HepG2 (cell line): Measurements from ENCODE around the gene MYOT. TPM values are rescaled to one million over a fixed set of nuclear protein-coding genes. Genes with fewer than 3 reads are reported as not detected.

Experiments used
- DNMT1 ChIP-seq: sonication (generic); formaldehyde crosslinking; IDR thresholded peaks from 2 replicates; pipeline ENCODE4 v1.5.1; 2020; ENCODE audit warnings: mild to moderate bottlenecking, missing genetic modification reagents
- FOXA1 ChIP-seq, 2 experiments: fragments of 450-650 bp in 1 of 2; sonication (generic) in 1 of 2; formaldehyde crosslinking in 1 of 2; IDR thresholded peaks; 2 replicates each; pipeline versions ENCODE4 v1.4.0 to v1.6.1; 2016 to 2020; ENCODE audit warnings: missing genetic modification reagents in 1 of 2
- GPBP1L1 ChIP-seq: sonication (generic); formaldehyde crosslinking; IDR thresholded peaks from 2 replicates; pipeline ENCODE4 v1.5.0; 2020; ENCODE audit warnings: mild to moderate bottlenecking, missing genetic modification reagents
- JUN ChIP-seq: sonication (generic); formaldehyde crosslinking; IDR thresholded peaks from 2 replicates; pipeline ENCODE4 v1.4.0; 2020; ENCODE audit warnings: mild to moderate bottlenecking, missing genetic modification reagents
- SETDB1 ChIP-seq: sonication (generic); formaldehyde crosslinking; IDR thresholded peaks from 2 replicates; pipeline ENCODE4 v1.5.1; 2020; ENCODE audit warnings: missing genetic modification reagents, mild to moderate bottlenecking, borderline replicate concordance
- SOX13 ChIP-seq, 3 experiments: fragments of 450-650 bp in 1 of 3; sonication (generic) in 1 of 3; formaldehyde crosslinking in 1 of 3; IDR thresholded peaks in 2 of 3; conservative IDR thresholded peaks in 1 of 3; 2 replicates each; pipeline versions ENCODE4 v1.5.0 to v1.6.1; 2016 to 2020; ENCODE audit warnings: antibody characterized with exemption in 1 of 3, mild to moderate bottlenecking in 1 of 3, missing compliant biosample characterization in 1 of 3, missing genetic modification reagents in 1 of 3, moderate library complexity in 1 of 3
- YY1 ChIP-seq: IDR thresholded peaks from 2 replicates; pipeline ENCODE4 v1.6.1; 2011; ENCODE audit warnings: low read length, low read depth, moderate library complexity, mild to moderate bottlenecking; ENCODE audit not compliant: insufficient read depth, insufficient replicate concordance
- ZNF275 ChIP-seq: sonication (generic); formaldehyde crosslinking; IDR thresholded peaks from 2 replicates; pipeline ENCODE4 v1.8.0; 2022; ENCODE audit warnings: missing genetic modification reagents, mild to moderate bottlenecking, inconsistent platforms, borderline replicate concordance
- ZNF646 ChIP-seq: sonication (generic); formaldehyde crosslinking; IDR thresholded peaks from 2 replicates; pipeline ENCODE4 v1.9.0; 2021; ENCODE audit warnings: mild to moderate bottlenecking, missing genetic modification reagents
- ZNF737 ChIP-seq: sonication (generic); formaldehyde crosslinking; IDR thresholded peaks from 2 replicates; pipeline ENCODE4 v1.5.0; 2020; ENCODE audit warnings: missing genetic modification reagents, mild to moderate bottlenecking, borderline replicate concordance
- polyA plus RNA-seq, 8 experiments: library from polyadenylated mRNA; depleted of rRNA in 3 of 8; stranded (reverse) in 7 of 8; unstranded in 1 of 8; fragments of >200 nt; fragmentation: Illumina TruSeq in 4 of 8; extraction: Trizol in 4 of 8; gene quantifications; 2 replicates each; pipeline versions ENCODE4 v1.2.1 to v1.2.3, GENCODE V29; 2011 to 2016; ENCODE audit warnings: low read depth in 4 of 8, missing spikeins in 1 of 8, mixed read lengths in 1 of 8; ENCODE audit not compliant: insufficient read depth in 1 of 8
- total RNA-seq, 5 experiments: library from RNA; depleted of rRNA; stranded (reverse); fragments of >200 nt; fragmentation: Illumina TruSeq; extraction: Trizol; gene quantifications; 2 replicates each; pipeline ENCODE4 v1.2.3, GENCODE V29; 2016; ENCODE audit warnings: low read depth in 1 of 5
- TF ChIP-seq, protein P1 (sequence below): IDR thresholded peaks from 2 replicates; pipeline ENCODE4 v1.6.1; 2016; ENCODE audit warnings: missing compliant biosample characterization, missing genetic modification reagents, borderline replicate concordance

Gene MYOT
- total and polyA plus RNA-seq, 2 of the 13 experiments (the other 11 are each of a cell fraction or from before 2014, with no cell fraction given) = not detected

DNA sequence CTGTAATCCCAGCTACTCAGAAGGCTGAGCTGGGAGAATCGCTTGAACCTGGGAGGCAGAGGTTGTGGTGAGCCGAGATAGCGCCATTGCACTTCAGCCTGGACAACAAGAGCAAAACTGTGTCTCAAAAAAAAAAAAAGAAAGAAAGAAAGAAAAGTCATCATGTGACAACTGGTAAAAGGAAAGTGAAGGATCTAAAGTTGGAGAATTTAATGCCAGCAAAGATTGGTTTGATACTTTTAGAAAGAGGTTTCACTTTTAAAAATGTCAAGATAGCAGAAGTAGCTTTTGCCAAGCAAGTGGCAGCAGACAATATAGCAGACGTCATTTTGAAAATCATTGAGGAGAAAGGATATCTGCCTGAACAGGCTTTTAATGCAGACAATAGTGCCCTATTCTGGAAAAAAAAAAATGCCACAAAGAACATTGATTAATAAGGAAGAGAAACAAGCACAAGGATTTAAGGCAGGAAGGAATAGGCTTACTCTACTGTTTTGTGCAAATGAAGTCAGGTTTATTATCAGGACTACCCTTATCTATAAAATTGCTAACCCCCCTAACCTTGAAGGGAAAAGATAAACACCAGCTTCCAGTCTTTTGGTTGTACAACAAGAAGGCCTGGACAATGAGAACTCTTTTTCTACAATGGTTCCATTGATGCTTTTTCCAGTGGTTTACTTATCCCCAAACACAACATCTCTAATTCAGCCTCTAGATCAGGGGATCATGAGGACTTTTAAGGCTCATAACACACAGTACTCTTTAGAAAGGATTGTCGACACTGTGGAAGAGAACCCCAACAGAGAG, 33.6 kb downstream of the MYOT start (continued):
- no peak for TF ChIP-seq ZNF646 (CRISPR knock-in tag)
- no peak for TF ChIP-seq ZNF275 (CRISPR knock-in tag)
- no peak for TF ChIP-seq DNMT1 (CRISPR knock-in tag)
- no peak for TF ChIP-seq YY1
- no peak for TF ChIP-seq ZNF737 (CRISPR knock-in tag)
- no peak for TF ChIP-seq SETDB1 (CRISPR knock-in tag)
- no peak for TF ChIP-seq FOXA1 (IDR thresholded peaks at IDR 0.05)
- peak; percentile 53; the same call in 1 of the 2 replicates for TF ChIP-seq FOXA1 (CRISPR knock-in tag; IDR thresholded peaks at IDR 0.05)
- TF ChIP-seq, protein P1, sequence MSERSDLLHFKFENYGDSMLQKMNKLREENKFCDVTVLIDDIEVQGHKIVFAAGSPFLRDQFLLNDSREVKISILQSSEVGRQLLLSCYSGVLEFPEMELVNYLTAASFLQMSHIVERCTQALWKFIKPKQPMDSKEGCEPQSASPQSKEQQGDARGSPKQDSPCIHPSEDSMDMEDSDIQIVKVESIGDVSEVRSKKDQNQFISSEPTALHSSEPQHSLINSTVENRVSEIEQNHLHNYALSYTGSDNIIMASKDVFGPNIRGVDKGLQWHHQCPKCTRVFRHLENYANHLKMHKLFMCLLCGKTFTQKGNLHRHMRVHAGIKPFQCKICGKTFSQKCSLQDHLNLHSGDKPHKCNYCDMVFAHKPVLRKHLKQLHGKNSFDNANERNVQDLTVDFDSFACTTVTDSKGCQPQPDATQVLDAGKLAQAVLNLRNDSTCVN (CRISPR knock-in tag) = no peak
- no peak for TF ChIP-seq JUN (CRISPR knock-in tag)
- TF ChIP-seq GPBP1L1 (CRISPR knock-in tag) = no peak
- TF ChIP-seq SOX13 (IDR thresholded peaks at IDR 0.05) = no peak; the same call in 1 of the 2 replicates
- peak in 1 of 2 experiments; percentile 86; a peak in 2 of 4 replicates for TF ChIP-seq SOX13 (CRISPR knock-in tag; conservative IDR thresholded peaks at IDR 0.05 in 1 of 2, IDR thresholded peaks at IDR 0.05 in 1 of 2)
